ENCODE data around the gene EFHC2.
"Not testable (repeated sequence)": the region's sequence is repeated elsewhere in the genome, so short reads cannot be mapped to it uniquely, and the experiment has no call there.

EFHC2 gene

GRCh38 chrX:44234541-44234940 lies 108.9 kb downstream of the EFHC2 start:
- DNase-seq (ENCODE audit: low read depth, low spot score) = no peak

GRCh38 chrX:44234116-44234515 lies 109.4 kb downstream of the EFHC2 start:
- DNase-seq (ENCODE audit: low read depth, low spot score) = no peak

GRCh38 chrX:44232081-44232480 lies 111.4 kb downstream of the EFHC2 start:
- no peak for DNase-seq (ENCODE audit: low read depth, low spot score)

GRCh38 chrX:44228621-44229020 lies 114.9 kb downstream of the EFHC2 start:
- DNase-seq (ENCODE audit: low read depth, low spot score) = no peak

- DNase-seq (ENCODE audit: low read depth, low spot score) = no peak
These were observed 115.5 kb downstream of the EFHC2 start for GRCh38 chrX:44227991-44228390.

GRCh38 chrX:44225667-44226066 lies 117.8 kb downstream of the EFHC2 start:
- DNase-seq (ENCODE audit: low read depth, low spot score) = no peak

- DNase-seq (ENCODE audit: low read depth, low spot score) = no peak
These were observed 118.7 kb downstream of the EFHC2 start for GRCh38 chrX:44224760-44225159.

GRCh38 chrX:44223150-44223549 lies 120.3 kb downstream of the EFHC2 start:
- peak; percentile 2 for DNase-seq (ENCODE audit: low read depth, low spot score)

GRCh38 chrX:44218465-44218864 lies 125.0 kb downstream of the EFHC2 start:
- DNase-seq (ENCODE audit: low read depth, low spot score) = no peak

GRCh38 chrX:44216171-44216570 lies 127.3 kb downstream of the EFHC2 start:
- DNase-seq (ENCODE audit: low read depth, low spot score) = no peak

GRCh38 chrX:44203791-44204190 lies 139.7 kb downstream of the EFHC2 start:
- no peak for DNase-seq (ENCODE audit: low read depth, low spot score)

GRCh38 chrX:44202596-44202995 lies 140.9 kb downstream of the EFHC2 start:
- DNase-seq (ENCODE audit: low read depth, low spot score) = no peak

GRCh38 chrX:44189116-44189515 lies 154.4 kb downstream of the EFHC2 start:
- no peak for DNase-seq (ENCODE audit: low read depth, low spot score)

GRCh38 chrX:44187915-44188314 lies 155.6 kb downstream of the EFHC2 start:
- not testable (repeated sequence) for DNase-seq (ENCODE audit: low read depth, low spot score)

- DNase-seq (ENCODE audit: low read depth, low spot score) = no peak
These were observed 160.1 kb downstream of the EFHC2 start for GRCh38 chrX:44183329-44183728.

GRCh38 chrX:44178274-44179053 lies 165.0 kb downstream of the EFHC2 start:
- no peak for DNase-seq (ENCODE audit: low read depth, low spot score)

- DNase-seq (ENCODE audit: low read depth, low spot score) = no peak
These were observed 168.0 kb downstream of the EFHC2 start for GRCh38 chrX:44175455-44175854.

GRCh38 chrX:44174061-44174460 lies 169.4 kb downstream of the EFHC2 start:
- DNase-seq (ENCODE audit: low read depth, low spot score) = no peak

- DNase-seq (ENCODE audit: low read depth, low spot score) = no peak
These were observed 170.3 kb downstream of the EFHC2 start for GRCh38 chrX:44173219-44173618.

GRCh38 chrX:44167116-44167515 lies 176.4 kb downstream of the EFHC2 start:
- no peak for DNase-seq (ENCODE audit: low read depth, low spot score)

- no peak for DNase-seq (ENCODE audit: low read depth, low spot score)
These were observed 180.5 kb downstream of the EFHC2 start for GRCh38 chrX:44162964-44163475.

- no peak for DNase-seq (ENCODE audit: low read depth, low spot score)
These were observed 185.6 kb downstream of the EFHC2 start for GRCh38 chrX:44157858-44158257.

- no peak for DNase-seq (ENCODE audit: low read depth, low spot score)
These were observed 186.2 kb downstream of the EFHC2 start for GRCh38 chrX:44157283-44157682.

- DNase-seq (ENCODE audit: low read depth, low spot score) = no peak
These were observed 186.7 kb downstream of the EFHC2 start for GRCh38 chrX:44156726-44157125.
